Activated CD4-positive, CD25-positive, alpha-beta regulatory T cell treated with anti-CD3 and anti-CD28 coated beads, Interleukin-2, amount 50 U/mL, for 16 hours (primary cell): Measurements from ENCODE around the gene REXO1.
A peak's percentile ranks its signal among the peaks of the same experiment; 100 is the strongest.

Source experiments
- DNase-seq: peaks from one replicate; pipeline ENCODE4 v3.0.0-alpha.2; 2020; ENCODE audit warnings: low read depth, low spot score

The REXO1 gene

GRCh38 chr19:1829958-1830357, 18.3 kb downstream of the REXO1 start:
- DNase-seq = no peak

- no peak for DNase-seq
These were observed 19.7 kb downstream of the REXO1 start for GRCh38 chr19:1828279-1829238.

- DNase-seq = no peak
These were observed 20.6 kb downstream of the REXO1 start for GRCh38 chr19:1827566-1828278.

- DNase-seq = no peak
These were observed 21.4 kb downstream of the REXO1 start for GRCh38 chr19:1826557-1827521.

- peak; percentile 63 for DNase-seq
These were observed 22.2 kb downstream of the REXO1 start for GRCh38 chr19:1825909-1826556.

GRCh38 chr19:1824252-1824622, 24.0 kb downstream of the REXO1 start:
- no peak for DNase-seq

GRCh38 chr19:1823539-1824251, 24.6 kb downstream of the REXO1 start:
- no peak for DNase-seq

- DNase-seq = no peak
These were observed 25.3 kb downstream of the REXO1 start for GRCh38 chr19:1823020-1823419.

- DNase-seq = no peak
These were observed 26.1 kb downstream of the REXO1 start for GRCh38 chr19:1822210-1822609.

GRCh38 chr19:1819341-1820255, 28.7 kb downstream of the REXO1 start:
- no peak for DNase-seq

GRCh38 chr19:1818549-1819195, 29.6 kb downstream of the REXO1 start:
- DNase-seq = no peak

- DNase-seq = no peak
These were observed 30.6 kb downstream of the REXO1 start for GRCh38 chr19:1817553-1818179.

GRCh38 chr19:1816530-1817298, 31.6 kb downstream of the REXO1 start:
- DNase-seq = no peak

- DNase-seq = no peak
These were observed 32.4 kb downstream of the REXO1 start for GRCh38 chr19:1815605-1816529.

GRCh38 chr19:1814833-1815604, 33.3 kb downstream of the REXO1 start:
- DNase-seq = no peak

GRCh38 chr19:1814391-1814790, 33.9 kb downstream of the REXO1 start:
- DNase-seq = no peak
